WTC11 (cell line): ENCODE measurements around the gene ATP9B. TPM values are rescaled to one million over a fixed set of nuclear protein-coding genes. Genes with fewer than 3 reads are reported as not detected.
A peak's percentile ranks its signal among the peaks of the same experiment; 100 is the strongest.

Experiments used
- ATAC-seq: fragments of 200-7000 bp; cut with Tn5 transposase; 2 replicates; pipeline ENCODE4 v1.10.0; 2021; ENCODE audit warnings: mild to moderate bottlenecking, moderate library complexity
- CTCF ChIA-PET: fragments of 300-600 bp; sonication (Branson Sonifier 250); formaldehyde crosslinking; loops from one replicate; lab custom pipeline; 2021; ENCODE audit warnings: antibody characterized with exemption; lab: Charles Lee
- POLR2A ChIA-PET: fragments of 350-600 bp; sonication (Branson Sonifier 250); formaldehyde crosslinking; loops from one replicate; lab custom pipeline; 2021; ENCODE audit warnings: antibody characterized with exemption; lab: Charles Lee
- DNase-seq: peaks from one replicate; pipeline ENCODE4 v3.0.0; 2021; ENCODE audit warnings: low spot score
- H3K27ac Mint-ChIP-seq: 2 replicates; pipeline ENCODE4 v1.8.0; 2021; ENCODE audit warnings: mixed read lengths
- H3K27me3 Mint-ChIP-seq: 2 replicates; pipeline ENCODE4 v1.8.0; 2021; ENCODE audit warnings: low read depth, mild to moderate bottlenecking, moderate library complexity, mixed read lengths
- H3K36me3 Mint-ChIP-seq: 2 replicates; pipeline ENCODE4 v1.8.0; 2021; ENCODE audit warnings: mixed read lengths
- H3K4me1 Mint-ChIP-seq: 2 replicates; pipeline ENCODE4 v1.8.0; 2022; ENCODE audit warnings: mixed read lengths
- H3K4me3 Mint-ChIP-seq: 2 replicates; pipeline ENCODE4 v1.8.0; 2021; ENCODE audit warnings: mild to moderate bottlenecking, moderate library complexity, mixed read lengths
- H3K9me3 Mint-ChIP-seq: 2 replicates; pipeline ENCODE4 v1.8.0; 2021; ENCODE audit warnings: mixed read lengths
- CREM ChIP-seq: sonication (generic); formaldehyde crosslinking; IDR thresholded peaks from 2 replicates; pipeline ENCODE4 v1.8.1; 2022; ENCODE audit warnings: mild to moderate bottlenecking, missing genetic modification reagents, moderate library complexity
- EMX1 ChIP-seq: fragments of 250-450 bp; sonication (Bioruptor Pico); IDR thresholded peaks from 2 replicates; pipeline ENCODE4 v1.8.0; 2021; ENCODE audit warnings: mild to moderate bottlenecking
- FOXP1 ChIP-seq: sonication (generic); formaldehyde crosslinking; IDR thresholded peaks from 2 replicates; pipeline ENCODE4 v1.8.0; 2022; ENCODE audit warnings: missing genetic modification reagents, mild to moderate bottlenecking, moderate library complexity, borderline replicate concordance
- IRF1 ChIP-seq: sonication (generic); formaldehyde crosslinking; IDR thresholded peaks from 2 replicates; pipeline ENCODE4 v1.8.0; 2023; ENCODE audit warnings: missing genetic modification reagents
- NR2C2 ChIP-seq: sonication (generic); formaldehyde crosslinking; IDR thresholded peaks from 2 replicates; pipeline ENCODE4 v1.8.0; 2022; ENCODE audit warnings: mild to moderate bottlenecking, missing genetic modification reagents
- PRRX2 ChIP-seq: fragments of 250-450 bp; sonication (Bioruptor Pico); IDR thresholded peaks from 2 replicates; pipeline ENCODE4 v1.8.0; 2021; ENCODE audit warnings: mild to moderate bottlenecking
- RORB ChIP-seq: fragments of 250-450 bp; sonication (Bioruptor Pico); IDR thresholded peaks from 2 replicates; pipeline ENCODE4 v1.9.0; 2021; ENCODE audit warnings: mild to moderate bottlenecking
- SMAD4 ChIP-seq: sonication (generic); formaldehyde crosslinking; IDR thresholded peaks from 2 replicates; pipeline ENCODE4 v1.8.0; 2022; ENCODE audit warnings: mild to moderate bottlenecking, missing genetic modification reagents
- ZBTB21 ChIP-seq: sonication (generic); formaldehyde crosslinking; IDR thresholded peaks from 2 replicates; pipeline ENCODE4 v1.8.1; 2023; ENCODE audit warnings: mild to moderate bottlenecking, missing genetic modification reagents, borderline replicate concordance
- ZNF138 ChIP-seq: sonication (generic); formaldehyde crosslinking; conservative IDR thresholded peaks from 2 replicates; pipeline ENCODE4 v1.8.1; 2022; ENCODE audit warnings: mild to moderate bottlenecking, moderate library complexity, missing genetic modification reagents
- ZNF263 ChIP-seq: sonication (generic); formaldehyde crosslinking; IDR thresholded peaks from 2 replicates; pipeline ENCODE4 v1.8.1; 2022; ENCODE audit warnings: low read depth, mild to moderate bottlenecking, moderate library complexity, missing genetic modification reagents
- ZNF317 ChIP-seq: sonication (generic); formaldehyde crosslinking; IDR thresholded peaks from 2 replicates; pipeline ENCODE4 v1.8.1; 2023; ENCODE audit warnings: low read depth, mild to moderate bottlenecking, moderate library complexity, missing genetic modification reagents, borderline replicate concordance
- ZNF671 ChIP-seq: fragments of 250-450 bp; sonication (Bioruptor Pico); IDR thresholded peaks from 2 replicates; pipeline ENCODE4 v1.8.0; 2021; ENCODE audit warnings: mild to moderate bottlenecking
- total RNA-seq: library from RNA; stranded (reverse); gene quantifications from 3 replicates; pipeline ENCODE4 v1.2.3, GENCODE V29; 2021
- TF ChIP-seq, protein P1 (sequence below): sonication (generic); formaldehyde crosslinking; IDR thresholded peaks from 2 replicates; pipeline ENCODE4 v1.8.1; 2022; ENCODE audit warnings: mild to moderate bottlenecking, missing genetic modification reagents, moderate library complexity, borderline replicate concordance
- TF ChIP-seq, protein P2 (sequence below): sonication (generic); formaldehyde crosslinking; conservative IDR thresholded peaks from 2 replicates; pipeline ENCODE4 v1.8.1; 2023; ENCODE audit warnings: mild to moderate bottlenecking, low read depth, missing genetic modification reagents, moderate library complexity
- TF ChIP-seq, protein P3 (sequence below): sonication (generic); formaldehyde crosslinking; IDR thresholded peaks from 2 replicates; pipeline ENCODE4 v1.8.1; 2023; ENCODE audit warnings: mild to moderate bottlenecking, missing genetic modification reagents, borderline replicate concordance

Gene ATP9B
- total RNA-seq, 1 experiment from 2014 or later, result 19.0 TPM

DNA sequence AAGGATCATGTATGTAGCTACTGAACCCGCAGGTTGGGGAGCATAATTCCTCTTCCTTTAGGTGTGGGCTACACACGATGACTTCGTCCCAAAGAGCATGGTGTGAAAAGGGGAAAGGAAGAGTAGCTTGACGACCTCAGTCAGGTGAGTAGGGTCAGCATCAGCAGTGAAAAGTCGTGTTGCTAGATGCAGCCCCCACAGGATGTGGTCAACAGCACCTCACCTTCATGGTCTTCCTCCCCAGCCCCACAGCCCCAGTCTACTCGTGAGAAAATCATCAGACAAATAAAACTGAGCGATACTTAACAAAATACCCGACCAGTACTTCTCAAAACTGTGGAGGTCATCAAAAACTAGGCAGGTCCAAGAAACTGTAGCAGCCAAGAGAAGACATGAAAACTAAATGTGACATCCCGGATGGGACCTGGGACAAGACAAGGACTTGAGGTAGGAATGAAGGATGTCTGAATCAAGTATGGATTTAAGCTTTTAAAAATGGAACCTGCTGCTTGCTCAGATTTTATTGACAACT lies 249.0 kb downstream of the ATP9B start:
- POLR2A ChIA-PET, result no interaction called here
- CTCF ChIA-PET, result interaction anchor here (0.7 to 0.9 kb wide), 2 partner anchors 60 to 62 kb away, joined by 3 read pairs; no protein-coding TSS in a partner anchor
- Mint-ChIP-seq H3K27ac (no peak overlapping the region), H3K27me3 (no peaks in the 10 kb centered on the region), H3K4me3 (no peak overlapping the region)
- DNase-seq, result no peak
- TF ChIP-seq ZNF263 (CRISPR knock-in tag), result no peak
- TF ChIP-seq, all 79 proteins: peak for 0
- Mint-ChIP-seq H3K36me3 (peaks cover 10% of the 10 kb centered on the region), H3K4me1 (peaks cover 4% of the 10 kb centered on the region; the same call in 1 of the 2 replicates), H3K9me3 (peaks cover 5% of the 10 kb centered on the region)
- ATAC-seq, result no peak

DNA sequence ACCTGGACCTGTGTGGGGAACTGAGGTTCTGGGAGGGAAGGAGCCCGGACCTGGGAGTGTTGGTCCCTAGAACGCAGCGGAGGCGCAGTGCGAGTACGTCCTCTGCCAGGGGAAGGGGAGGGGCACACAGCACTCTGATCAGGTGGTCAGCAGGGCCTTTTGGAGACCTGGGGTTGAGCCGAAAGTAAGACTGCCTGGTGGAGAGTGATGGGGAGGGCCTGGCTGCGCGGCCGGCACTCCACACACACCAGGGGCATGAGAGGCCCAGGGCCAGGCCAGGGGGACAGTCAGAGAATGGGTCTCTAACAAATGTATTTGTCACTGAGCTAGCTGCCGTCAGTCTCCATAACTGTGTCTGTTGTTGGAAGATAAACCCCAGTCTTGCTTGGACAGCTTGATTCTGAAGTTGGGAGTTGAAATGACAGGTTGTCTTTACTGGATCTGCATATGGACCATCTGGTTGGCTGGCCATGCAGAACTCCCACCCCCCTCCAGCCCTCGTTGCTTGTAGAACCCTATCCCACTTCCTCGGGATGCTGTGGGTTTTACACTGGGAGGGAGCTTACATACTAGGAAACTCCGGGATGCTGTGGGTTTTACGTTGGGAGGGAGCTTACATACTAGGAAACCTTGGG lies 251.1 kb downstream of the ATP9B start:
- ATAC-seq, result peak; percentile 28; the same call in 1 of the 2 replicates
- Mint-ChIP-seq H3K36me3 (peaks cover 10% of the 10 kb centered on the region), H3K4me3 (no peak overlapping the region)
- DNase-seq, result no peak
- TF ChIP-seq PRRX2 (CRISPR knock-in tag), result no peak
- no peak for TF ChIP-seq CREM
- no peak for TF ChIP-seq SMAD4 (CRISPR knock-in tag)
- TF ChIP-seq NR2C2, result no peak
- TF ChIP-seq, protein P1, sequence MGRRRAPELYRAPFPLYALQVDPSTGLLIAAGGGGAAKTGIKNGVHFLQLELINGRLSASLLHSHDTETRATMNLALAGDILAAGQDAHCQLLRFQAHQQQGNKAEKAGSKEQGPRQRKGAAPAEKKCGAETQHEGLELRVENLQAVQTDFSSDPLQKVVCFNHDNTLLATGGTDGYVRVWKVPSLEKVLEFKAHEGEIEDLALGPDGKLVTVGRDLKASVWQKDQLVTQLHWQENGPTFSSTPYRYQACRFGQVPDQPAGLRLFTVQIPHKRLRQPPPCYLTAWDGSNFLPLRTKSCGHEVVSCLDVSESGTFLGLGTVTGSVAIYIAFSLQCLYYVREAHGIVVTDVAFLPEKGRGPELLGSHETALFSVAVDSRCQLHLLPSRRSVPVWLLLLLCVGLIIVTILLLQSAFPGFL, result no peak
- no peak for TF ChIP-seq ZNF138
- TF ChIP-seq ZBTB21 (CRISPR knock-in tag), result no peak
- TF ChIP-seq, protein P2, sequence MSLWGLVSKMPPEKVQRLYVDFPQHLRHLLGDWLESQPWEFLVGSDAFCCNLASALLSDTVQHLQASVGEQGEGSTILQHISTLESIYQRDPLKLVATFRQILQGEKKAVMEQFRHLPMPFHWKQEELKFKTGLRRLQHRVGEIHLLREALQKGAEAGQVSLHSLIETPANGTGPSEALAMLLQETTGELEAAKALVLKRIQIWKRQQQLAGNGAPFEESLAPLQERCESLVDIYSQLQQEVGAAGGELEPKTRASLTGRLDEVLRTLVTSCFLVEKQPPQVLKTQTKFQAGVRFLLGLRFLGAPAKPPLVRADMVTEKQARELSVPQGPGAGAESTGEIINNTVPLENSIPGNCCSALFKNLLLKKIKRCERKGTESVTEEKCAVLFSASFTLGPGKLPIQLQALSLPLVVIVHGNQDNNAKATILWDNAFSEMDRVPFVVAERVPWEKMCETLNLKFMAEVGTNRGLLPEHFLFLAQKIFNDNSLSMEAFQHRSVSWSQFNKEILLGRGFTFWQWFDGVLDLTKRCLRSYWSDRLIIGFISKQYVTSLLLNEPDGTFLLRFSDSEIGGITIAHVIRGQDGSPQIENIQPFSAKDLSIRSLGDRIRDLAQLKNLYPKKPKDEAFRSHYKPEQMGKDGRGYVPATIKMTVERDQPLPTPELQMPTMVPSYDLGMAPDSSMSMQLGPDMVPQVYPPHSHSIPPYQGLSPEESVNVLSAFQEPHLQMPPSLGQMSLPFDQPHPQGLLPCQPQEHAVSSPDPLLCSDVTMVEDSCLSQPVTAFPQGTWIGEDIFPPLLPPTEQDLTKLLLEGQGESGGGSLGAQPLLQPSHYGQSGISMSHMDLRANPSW (CRISPR knock-in tag), result no peak
- TF ChIP-seq, protein P3, sequence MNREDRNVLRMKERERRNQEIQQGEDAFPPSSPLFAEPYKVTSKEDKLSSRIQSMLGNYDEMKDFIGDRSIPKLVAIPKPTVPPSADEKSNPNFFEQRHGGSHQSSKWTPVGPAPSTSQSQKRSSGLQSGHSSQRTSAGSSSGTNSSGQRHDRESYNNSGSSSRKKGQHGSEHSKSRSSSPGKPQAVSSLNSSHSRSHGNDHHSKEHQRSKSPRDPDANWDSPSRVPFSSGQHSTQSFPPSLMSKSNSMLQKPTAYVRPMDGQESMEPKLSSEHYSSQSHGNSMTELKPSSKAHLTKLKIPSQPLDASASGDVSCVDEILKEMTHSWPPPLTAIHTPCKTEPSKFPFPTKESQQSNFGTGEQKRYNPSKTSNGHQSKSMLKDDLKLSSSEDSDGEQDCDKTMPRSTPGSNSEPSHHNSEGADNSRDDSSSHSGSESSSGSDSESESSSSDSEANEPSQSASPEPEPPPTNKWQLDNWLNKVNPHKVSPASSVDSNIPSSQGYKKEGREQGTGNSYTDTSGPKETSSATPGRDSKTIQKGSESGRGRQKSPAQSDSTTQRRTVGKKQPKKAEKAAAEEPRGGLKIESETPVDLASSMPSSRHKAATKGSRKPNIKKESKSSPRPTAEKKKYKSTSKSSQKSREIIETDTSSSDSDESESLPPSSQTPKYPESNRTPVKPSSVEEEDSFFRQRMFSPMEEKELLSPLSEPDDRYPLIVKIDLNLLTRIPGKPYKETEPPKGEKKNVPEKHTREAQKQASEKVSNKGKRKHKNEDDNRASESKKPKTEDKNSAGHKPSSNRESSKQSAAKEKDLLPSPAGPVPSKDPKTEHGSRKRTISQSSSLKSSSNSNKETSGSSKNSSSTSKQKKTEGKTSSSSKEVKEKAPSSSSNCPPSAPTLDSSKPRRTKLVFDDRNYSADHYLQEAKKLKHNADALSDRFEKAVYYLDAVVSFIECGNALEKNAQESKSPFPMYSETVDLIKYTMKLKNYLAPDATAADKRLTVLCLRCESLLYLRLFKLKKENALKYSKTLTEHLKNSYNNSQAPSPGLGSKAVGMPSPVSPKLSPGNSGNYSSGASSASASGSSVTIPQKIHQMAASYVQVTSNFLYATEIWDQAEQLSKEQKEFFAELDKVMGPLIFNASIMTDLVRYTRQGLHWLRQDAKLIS (CRISPR knock-in tag), result no peak
- no peak for TF ChIP-seq ZNF671 (CRISPR knock-in tag)
- TF ChIP-seq IRF1 (CRISPR knock-in tag), result no peak
- TF ChIP-seq EMX1 (CRISPR knock-in tag), result no peak
- TF ChIP-seq ZNF317 (CRISPR knock-in tag), result no peak
- no peak for TF ChIP-seq ZNF263 (CRISPR knock-in tag)
- no peak for TF ChIP-seq FOXP1
- no peak for TF ChIP-seq RORB
- TF ChIP-seq, all 79 proteins: peak for 0
- Mint-ChIP-seq H3K27ac (no peak overlapping the region), H3K27me3 (no peaks in the 10 kb centered on the region), H3K9me3 (peaks cover 5% of the 10 kb centered on the region), H3K4me1 (peaks cover 4% of the 10 kb centered on the region; the same call in 1 of the 2 replicates)
- CTCF ChIA-PET, result no interaction called here
- POLR2A ChIA-PET, result no interaction called here
